Chondrocyte (in vitro differentiated cells): ENCODE results near the gene ESR1. TPM values are rescaled to one million over a fixed set of nuclear protein-coding genes. Genes with fewer than 3 reads are reported as not detected.

Experiments
- DNase-seq: peaks from one replicate; pipeline ENCODE4 v3.0.0; 2021; ENCODE audit warnings: mixed read lengths, low spot score
- H3K27ac Mint-ChIP-seq: one replicate; pipeline ENCODE4 v1.8.0; 2021; ENCODE audit warnings: mild to moderate bottlenecking, moderate library complexity, mixed read lengths; ENCODE audit not compliant: unreplicated experiment
- H3K27me3 Mint-ChIP-seq: 2 replicates; pipeline ENCODE4 v1.8.0; 2021; ENCODE audit warnings: low read depth, mixed read lengths
- H3K36me3 Mint-ChIP-seq: 2 replicates; pipeline ENCODE4 v1.8.0; 2021; ENCODE audit warnings: low read depth, mixed read lengths
- H3K4me1 Mint-ChIP-seq: 2 replicates; pipeline ENCODE4 v1.8.0; 2021; ENCODE audit warnings: low read depth, mild to moderate bottlenecking, mixed read lengths
- H3K4me3 Mint-ChIP-seq: one replicate; pipeline ENCODE4 v1.8.0; 2021; ENCODE audit warnings: mild to moderate bottlenecking, moderate library complexity, mixed read lengths; ENCODE audit not compliant: unreplicated experiment
- H3K9me3 Mint-ChIP-seq: 2 replicates; pipeline ENCODE4 v1.8.0; 2021; ENCODE audit warnings: low read depth, mixed read lengths
- CTCF ChIP-seq: fragments of 200-600 bp; sonication (generic); IDR thresholded peaks from 2 replicates; pipeline ENCODE4 v1.5.0; 2021; ENCODE audit warnings: antibody characterized with exemption, mild to moderate bottlenecking, moderate library complexity
- total RNA-seq: library from RNA; stranded (reverse); gene quantifications from 3 replicates; pipeline ENCODE4 v1.2.1, GENCODE V29; 2021

ESR1 gene
- total RNA-seq, 1 donor from 2014 or later, result not detected

GRCh38 chr6:151814614-151815013 lies 7.1 kb downstream of the ESR1 start:
- Mint-ChIP-seq H3K36me3 (no peaks in the 10 kb centered on the region), H3K27ac (no peak overlapping the region), H3K4me3 (no peak overlapping the region), H3K4me1 (no peaks in the 10 kb centered on the region), H3K9me3 (no peaks in the 10 kb centered on the region), H3K27me3 (peaks cover 58% of the 10 kb centered on the region)
- DNase-seq, result no peak
- TF ChIP-seq CTCF, result no peak

GRCh38 chr6:151822252-151823111 lies 15.0 kb downstream of the ESR1 start:
- Mint-ChIP-seq H3K36me3 (no peaks in the 10 kb centered on the region), H3K4me3 (no peak overlapping the region), H3K9me3 (no peaks in the 10 kb centered on the region), H3K27me3 (peaks cover 6% of the 10 kb centered on the region), H3K27ac (no peak overlapping the region), H3K4me1 (no peaks in the 10 kb centered on the region)
- no peak for DNase-seq
- no peak for TF ChIP-seq CTCF

- H3K4me3 Mint-ChIP-seq, result no peak overlapping the region
- no peaks in the 10 kb centered on the region for H3K4me1 Mint-ChIP-seq
- peaks cover 1% of the 10 kb centered on the region for H3K27me3 Mint-ChIP-seq
- TF ChIP-seq CTCF, result no peak
- no peaks in the 10 kb centered on the region for H3K9me3 Mint-ChIP-seq
- DNase-seq, result no peak
- no peaks in the 10 kb centered on the region for H3K36me3 Mint-ChIP-seq
- no peak overlapping the region for H3K27ac Mint-ChIP-seq
Measured at GRCh38 chr6:151826517-151827142, 19.1 kb downstream of the ESR1 start.

- H3K36me3 Mint-ChIP-seq, result no peaks in the 10 kb centered on the region
- no peaks in the 10 kb centered on the region for H3K4me1 Mint-ChIP-seq
- no peak for DNase-seq
- TF ChIP-seq CTCF, result no peak
- H3K9me3 Mint-ChIP-seq, result no peaks in the 10 kb centered on the region
- H3K27ac Mint-ChIP-seq, result no peak overlapping the region
- peaks cover 11% of the 10 kb centered on the region for H3K27me3 Mint-ChIP-seq
- H3K4me3 Mint-ChIP-seq, result no peak overlapping the region
Measured at GRCh38 chr6:151832710-151833109, 25.2 kb downstream of the ESR1 start.

- Mint-ChIP-seq H3K9me3 (no peaks in the 10 kb centered on the region), H3K27me3 (peaks cover 11% of the 10 kb centered on the region), H3K4me3 (no peak overlapping the region), H3K36me3 (no peaks in the 10 kb centered on the region), H3K4me1 (no peaks in the 10 kb centered on the region), H3K27ac (no peak overlapping the region)
- DNase-seq, result no peak
- TF ChIP-seq CTCF, result no peak
Measured at GRCh38 chr6:151835396-151835795, 27.9 kb downstream of the ESR1 start.
